Omental fat pad (tissue), 4 donors: Measurements from ENCODE around the gene FNDC3A. TPM values are rescaled to one million over a fixed set of nuclear protein-coding genes. Genes with fewer than 3 reads are reported as not detected.

Experiments
- ATAC-seq: fragments of 150-250 bp; one replicate; pipeline ENCODE4 v1.9.1; 2016; ENCODE audit warnings: mild to moderate bottlenecking, moderate library complexity; ENCODE audit not compliant: low FRiP score
- DNase-seq: peaks from one replicate; pipeline ENCODE4 v3.0.0-alpha.2; 2019; ENCODE audit warnings: low spot score
- CTCF ChIP-seq, 3 donors: fragments of 450-650 bp; IDR thresholded peaks; one replicate each; pipeline ENCODE4 v1.5.1; 2016 to 2017; ENCODE audit warnings: antibody characterized with exemption in 3 of 3, mild to moderate bottlenecking in 3 of 3, moderate library complexity in 2 of 3
- small RNA-seq: library from RNA; depleted of rRNA; stranded (forward); fragments of <200 nt; gene quantifications from one replicate; pipeline ENCODE3, GENCODE V24; 2016
- total RNA-seq, 4 donors: library from RNA; depleted of rRNA; stranded (reverse); fragments of >200 nt; gene quantifications; one replicate each; pipeline ENCODE4 v1.1.0, GENCODE V29; 2016

The FNDC3A gene
- total RNA-seq, 4 donors from 2014 or later = 53.7 to 59.8 (median 56.4) TPM

- DNase-seq (no peak), ATAC-seq (no peak)
- TF ChIP-seq CTCF (IDR thresholded peaks at IDR 0.05) = no peak
Measured at GRCh38 chr13:49253310-49253709, 277.6 kb downstream of the FNDC3A start.

GRCh38 chr13:49254007-49254406 is 278.3 kb downstream of the FNDC3A start:
- no peak for ATAC-seq
- DNase-seq = no peak
- TF ChIP-seq CTCF (IDR thresholded peaks at IDR 0.05) = no peak

- TF ChIP-seq CTCF (IDR thresholded peaks at IDR 0.05) = no peak
- DNase-seq (no peak), ATAC-seq (no peak)
Measured at GRCh38 chr13:49256841-49257240, 281.1 kb downstream of the FNDC3A start.

- TF ChIP-seq CTCF (IDR thresholded peaks at IDR 0.05) = no peak
- DNase-seq (no peak), ATAC-seq (no peak)
Measured at GRCh38 chr13:49258089-49258796, 282.5 kb downstream of the FNDC3A start.

Small RNA genes within 50 kb of the gene (small RNA-seq; reads per million reads assigned to genes)
- gene COX7CP1 = not detected
- gene RNU6-60P = not detected
- gene RNY3P2 = not detected

Other genes with a start within 250 kb of the FNDC3A start
- under 1 TPM in 1 of 4 donors, not detected in 3; 0.72 TPM for gene MLNR, start 244.4 kb downstream of the FNDC3A start, total RNA-seq